Forelimb muscle (tissue), 1 donor: ENCODE results near the gene AIFM3. TPM values are rescaled to one million over a fixed set of nuclear protein-coding genes. Genes with fewer than 3 reads are reported as not detected.
"Not testable (repeated sequence)": the region's sequence is repeated elsewhere in the genome, so short reads cannot be mapped to it uniquely, and the experiment has no call there.

Experiments
- DNase-seq: peaks from one replicate; pipeline ENCODE4 v3.0.0-alpha.2; 2013; ENCODE audit warnings: low read depth
- polyA plus RNA-seq: library from polyadenylated mRNA; unstranded; fragments of 120-200 nt; gene quantifications from one replicate; pipeline ENCODE4 v1.2.1, GENCODE V29; 2013; ENCODE audit not compliant: insufficient read length

Gene AIFM3
- polyA plus RNA-seq: 0.19 TPM

- DNase-seq: no peak
These were observed at the start of gene AIFM3 for GRCh38 chr22:20966883-20967696. Gene AIFM3, plus strand, starts transcription at chr22:20967255. Its CDS starts 690 bp downstream, at chr22:20967945.

- DNase-seq: no peak
These were observed 48.3 kb upstream of the AIFM3 start for GRCh38 chr22:20918663-20919218.

- no peak for DNase-seq
These were observed 47.3 kb upstream of the AIFM3 start for GRCh38 chr22:20919718-20920117.

GRCh38 chr22:20920881-20921203 is 46.2 kb upstream of the AIFM3 start:
- no peak for DNase-seq

- DNase-seq: no peak
These were observed 44.8 kb upstream of the AIFM3 start for GRCh38 chr22:20922141-20922751.

GRCh38 chr22:20926243-20926642 is 40.8 kb upstream of the AIFM3 start:
- no peak for DNase-seq

GRCh38 chr22:20927940-20928572 is 39.0 kb upstream of the AIFM3 start:
- no peak for DNase-seq

- no peak for DNase-seq
These were observed 38.5 kb upstream of the AIFM3 start for GRCh38 chr22:20928573-20928967.

- DNase-seq: no peak
These were observed 37.1 kb upstream of the AIFM3 start for GRCh38 chr22:20930004-20930403.

- not testable (repeated sequence) for DNase-seq
These were observed 36.6 kb upstream of the AIFM3 start for GRCh38 chr22:20930435-20930834.

- no peak for DNase-seq
These were observed 35.9 kb upstream of the AIFM3 start for GRCh38 chr22:20931126-20931654.

GRCh38 chr22:20933910-20934309 is 33.1 kb upstream of the AIFM3 start:
- DNase-seq: no peak

GRCh38 chr22:20935049-20935448 is 32.0 kb upstream of the AIFM3 start:
- not testable (repeated sequence) for DNase-seq

GRCh38 chr22:20935780-20936539 is 31.1 kb upstream of the AIFM3 start:
- DNase-seq: not testable (repeated sequence)

- DNase-seq: no peak
These were observed 29.8 kb upstream of the AIFM3 start for GRCh38 chr22:20937031-20937793.

GRCh38 chr22:20937794-20938671 is 29.0 kb upstream of the AIFM3 start:
- DNase-seq: no peak

GRCh38 chr22:20939457-20940185 is 27.4 kb upstream of the AIFM3 start:
- DNase-seq: not testable (repeated sequence)

GRCh38 chr22:20940186-20940651 is 26.8 kb upstream of the AIFM3 start:
- DNase-seq: no peak

GRCh38 chr22:20940904-20941385 is 26.1 kb upstream of the AIFM3 start:
- DNase-seq: no peak
